HepG2 (cell line): Measurements from ENCODE around the gene PLEKHB2. TPM values are rescaled to one million over a fixed set of nuclear protein-coding genes. Genes with fewer than 3 reads are reported as not detected.

Experiments
- ATM ChIP-seq: fragments of 450-650 bp; IDR thresholded peaks from 2 replicates; pipeline ENCODE4 v1.7.1; 2017; ENCODE audit warnings: mild to moderate bottlenecking, borderline replicate concordance
- CCAR2 ChIP-seq: fragments of 200-400 bp; formaldehyde crosslinking; optimal IDR thresholded peaks from 2 replicates; pipeline ENCODE3; 2018; ENCODE audit warnings: low read depth, mild to moderate bottlenecking, low read length, moderate library complexity
- CENPT ChIP-seq: sonication (generic); formaldehyde crosslinking; IDR thresholded peaks from 2 replicates; pipeline ENCODE4 v1.8.0; 2022; ENCODE audit warnings: low read depth, mild to moderate bottlenecking, moderate library complexity, missing genetic modification reagents
- CSRNP2 ChIP-seq: sonication (generic); formaldehyde crosslinking; conservative IDR thresholded peaks from 2 replicates; pipeline ENCODE4 v1.8.0; 2022; ENCODE audit warnings: low read depth, missing genetic modification reagents
- ESRRA ChIP-seq: sonication (generic); formaldehyde crosslinking; IDR thresholded peaks from 2 replicates; pipeline ENCODE4 v1.5.1; 2020; ENCODE audit warnings: mild to moderate bottlenecking, low read depth, missing genetic modification reagents
- GATAD1 ChIP-seq: IDR thresholded peaks from 2 replicates; pipeline ENCODE4 v1.6.1; 2016; ENCODE audit warnings: missing genetic modification reagents, missing compliant biosample characterization
- JUND ChIP-seq: sonication (generic); formaldehyde crosslinking; IDR thresholded peaks from 2 replicates; pipeline ENCODE4 v1.8.0; 2022; ENCODE audit warnings: mild to moderate bottlenecking, missing genetic modification reagents
- MLLT10 ChIP-seq: sonication (generic); formaldehyde crosslinking; IDR thresholded peaks from 2 replicates; pipeline ENCODE4 v1.4.0; 2020; ENCODE audit warnings: missing genetic modification reagents
- NCOA1 ChIP-seq: sonication (generic); formaldehyde crosslinking; IDR thresholded peaks from 2 replicates; pipeline ENCODE4 v1.9.0; 2021; ENCODE audit warnings: missing genetic modification reagents
- NFIB ChIP-seq: sonication (generic); formaldehyde crosslinking; IDR thresholded peaks from 2 replicates; pipeline ENCODE4 v1.9.0; 2021; ENCODE audit warnings: missing genetic modification reagents, mild to moderate bottlenecking, borderline replicate concordance
- NKX3-1 ChIP-seq: sonication (generic); formaldehyde crosslinking; IDR thresholded peaks from 2 replicates; pipeline ENCODE4 v1.5.0; 2020; ENCODE audit warnings: missing genetic modification reagents
- POLR2G ChIP-seq: fragments of 200-400 bp; formaldehyde crosslinking; IDR thresholded peaks from 2 replicates; pipeline ENCODE4 v1.6.1; 2018; ENCODE audit warnings: mild to moderate bottlenecking, low read depth, low read length, moderate library complexity
- SIX1 ChIP-seq: sonication (generic); formaldehyde crosslinking; IDR thresholded peaks from 2 replicates; pipeline ENCODE4 v1.4.0; 2020; ENCODE audit warnings: missing genetic modification reagents, borderline replicate concordance
- SP5 ChIP-seq: IDR thresholded peaks from 2 replicates; pipeline ENCODE4 v1.6.1; 2016; ENCODE audit warnings: low read depth, borderline replicate concordance
- SSRP1 ChIP-seq: IDR thresholded peaks from 2 replicates; pipeline ENCODE4 v1.6.1; 2016; ENCODE audit warnings: control low read depth
- TCF12 ChIP-seq, 2 experiments: fragments of 450-650 bp in 1 of 2; sonication (generic) in 1 of 2; formaldehyde crosslinking in 1 of 2; IDR thresholded peaks; 2 replicates each; pipeline versions ENCODE4 v1.6.1 to v1.8.0; 2017 to 2022; ENCODE audit warnings: antibody characterized with exemption in 1 of 2, mild to moderate bottlenecking in 1 of 2, missing genetic modification reagents in 1 of 2, moderate library complexity in 1 of 2
- TFAP4 ChIP-seq: sonication (generic); IDR thresholded peaks from 2 replicates; pipeline ENCODE4 v1.6.1; 2016; ENCODE audit warnings: low read depth, borderline replicate concordance
- ZBTB34 ChIP-seq: sonication (generic); formaldehyde crosslinking; IDR thresholded peaks from 2 replicates; pipeline ENCODE4 v1.8.0; 2022; ENCODE audit warnings: mild to moderate bottlenecking, missing genetic modification reagents
- ZKSCAN8 ChIP-seq: IDR thresholded peaks from 2 replicates; pipeline ENCODE4 v1.6.1; 2016; ENCODE audit warnings: borderline replicate concordance, missing genetic modification reagents, missing compliant biosample characterization
- ZNF10 ChIP-seq: sonication (generic); formaldehyde crosslinking; IDR thresholded peaks from 2 replicates; pipeline ENCODE4 v1.4.0; 2020; ENCODE audit warnings: mild to moderate bottlenecking, low read depth, missing genetic modification reagents, borderline replicate concordance
- ZNF260 ChIP-seq: sonication (generic); formaldehyde crosslinking; IDR thresholded peaks from 2 replicates; pipeline ENCODE4 v1.4.0; 2020; ENCODE audit warnings: missing genetic modification reagents, low read depth, mild to moderate bottlenecking, borderline replicate concordance
- ZNF264 ChIP-seq: sonication (generic); formaldehyde crosslinking; IDR thresholded peaks from 2 replicates; pipeline ENCODE4 v1.4.0; 2020; ENCODE audit warnings: missing genetic modification reagents
- ZNF652 ChIP-seq: IDR thresholded peaks from 2 replicates; pipeline ENCODE4 v1.6.1; 2016; ENCODE audit warnings: low read depth, borderline replicate concordance
- ZNF766 ChIP-seq: sonication (generic); formaldehyde crosslinking; IDR thresholded peaks from 2 replicates; pipeline ENCODE4 v1.5.0; 2020; ENCODE audit warnings: missing genetic modification reagents, borderline replicate concordance
- ZNF792 ChIP-seq: IDR thresholded peaks from 2 replicates; pipeline ENCODE4 v1.6.1; 2016
- ZNF878 ChIP-seq: sonication (generic); formaldehyde crosslinking; IDR thresholded peaks from 2 replicates; pipeline ENCODE4 v1.8.1; 2023; ENCODE audit warnings: mild to moderate bottlenecking, missing genetic modification reagents, moderate library complexity
- polyA plus RNA-seq, 8 experiments: library from polyadenylated mRNA; depleted of rRNA in 3 of 8; stranded (reverse) in 7 of 8; unstranded in 1 of 8; fragments of >200 nt; fragmentation: Illumina TruSeq in 4 of 8; extraction: Trizol in 4 of 8; gene quantifications; 2 replicates each; pipeline versions ENCODE4 v1.2.1 to v1.2.3, GENCODE V29; 2011 to 2016; ENCODE audit warnings: low read depth in 4 of 8, missing spikeins in 1 of 8, mixed read lengths in 1 of 8; ENCODE audit not compliant: insufficient read depth in 1 of 8
- total RNA-seq, 5 experiments: library from RNA; depleted of rRNA; stranded (reverse); fragments of >200 nt; fragmentation: Illumina TruSeq; extraction: Trizol; gene quantifications; 2 replicates each; pipeline ENCODE4 v1.2.3, GENCODE V29; 2016; ENCODE audit warnings: low read depth in 1 of 5
- TF ChIP-seq, protein P1 (sequence below): sonication (generic); formaldehyde crosslinking; conservative IDR thresholded peaks from 2 replicates; pipeline ENCODE4 v1.8.0; 2022; ENCODE audit warnings: mild to moderate bottlenecking, moderate library complexity, missing genetic modification reagents

PLEKHB2 gene
- total and polyA plus RNA-seq, 2 of the 13 experiments (the other 11 are each of a cell fraction or from before 2014, with no cell fraction given) = 73.0 to 78.9 TPM

DNA sequence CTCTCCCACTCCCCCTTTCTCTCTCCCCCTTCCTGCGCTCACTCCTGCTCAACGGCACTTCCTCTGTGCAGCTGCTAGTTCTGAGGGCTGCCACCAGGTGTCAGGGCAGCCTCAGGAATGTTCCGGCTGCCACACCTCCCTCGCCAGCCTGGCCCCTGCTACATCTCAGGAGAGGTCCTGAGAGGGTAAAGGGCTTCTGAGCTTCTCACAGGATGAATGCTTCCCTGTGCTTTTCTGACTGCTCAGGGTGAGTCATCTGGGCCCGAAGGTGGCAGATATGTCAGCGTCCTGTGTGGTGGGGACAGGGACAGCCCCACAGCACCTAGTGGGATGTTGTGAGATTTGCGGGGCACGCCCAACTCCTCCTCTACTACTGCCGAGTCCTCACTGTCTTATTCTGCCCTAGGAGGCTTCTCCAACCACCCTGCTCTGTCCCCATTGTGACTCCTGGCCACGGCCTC lies 49.0 kb downstream of the PLEKHB2 start (continued):
- TF ChIP-seq ZNF260 (CRISPR knock-in tag) (no peak), ZNF652 (CRISPR knock-in tag) (peak; percentile 24; the same call in 1 of the 2 replicates), JUND (CRISPR knock-in tag) (no peak), SP5 (CRISPR knock-in tag) (peak; percentile 82), GATAD1 (CRISPR knock-in tag) (peak; percentile 67; the same call in 1 of the 2 replicates), ZKSCAN8 (CRISPR knock-in tag) (no peak), ATM (no peak), CENPT (CRISPR knock-in tag) (no peak), CSRNP2 (no peak), ZNF792 (CRISPR knock-in tag) (no peak), ZNF878 (CRISPR knock-in tag) (no peak), POLR2G (no peak), ESRRA (CRISPR knock-in tag) (no peak), ZNF10 (no peak), NCOA1 (no peak), CCAR2 (no peak), MLLT10 (CRISPR knock-in tag) (no peak), TFAP4 (no peak), NKX3-1 (CRISPR knock-in tag) (no peak), ZNF264 (CRISPR knock-in tag) (no peak), ZNF766 (CRISPR knock-in tag) (no peak), SIX1 (CRISPR knock-in tag) (no peak), ZBTB34 (CRISPR knock-in tag) (no peak), NFIB (CRISPR knock-in tag) (no peak), SSRP1 (CRISPR knock-in tag) (no peak), TCF12 (IDR thresholded peaks at IDR 0.05) (no peak), TCF12 (CRISPR knock-in tag; IDR thresholded peaks at IDR 0.05) (no peak)
- TF ChIP-seq, protein P1, sequence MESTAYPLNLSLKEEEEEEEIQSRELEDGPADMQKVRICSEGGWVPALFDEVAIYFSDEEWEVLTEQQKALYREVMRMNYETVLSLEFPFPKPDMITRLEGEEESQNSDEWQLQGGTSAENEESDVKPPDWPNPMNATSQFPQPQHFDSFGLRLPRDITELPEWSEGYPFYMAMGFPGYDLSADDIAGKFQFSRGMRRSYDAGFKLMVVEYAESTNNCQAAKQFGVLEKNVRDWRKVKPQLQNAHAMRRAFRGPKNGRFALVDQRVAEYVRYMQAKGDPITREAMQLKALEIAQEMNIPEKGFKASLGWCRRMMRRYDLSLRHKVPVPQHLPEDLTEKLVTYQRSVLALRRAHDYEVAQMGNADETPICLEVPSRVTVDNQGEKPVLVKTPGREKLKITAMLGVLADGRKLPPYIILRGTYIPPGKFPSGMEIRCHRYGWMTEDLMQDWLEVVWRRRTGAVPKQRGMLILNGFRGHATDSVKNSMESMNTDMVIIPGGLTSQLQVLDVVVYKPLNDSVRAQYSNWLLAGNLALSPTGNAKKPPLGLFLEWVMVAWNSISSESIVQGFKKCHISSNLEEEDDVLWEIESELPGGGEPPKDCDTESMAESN (CRISPR knock-in tag) = peak; percentile 56; the same call in 1 of the 2 replicates
